ENCODE data around the gene CPTP. TPM values are rescaled to one million over a fixed set of nuclear protein-coding genes. Genes with fewer than 3 reads are reported as not detected.
"Not testable (repeated sequence)": the region's sequence is repeated elsewhere in the genome, so short reads cannot be mapped to it uniquely, and the experiment has no call there.

The CPTP gene
- total RNA-seq, 1 donor from 2014 or later = 99.2 TPM

DNA sequence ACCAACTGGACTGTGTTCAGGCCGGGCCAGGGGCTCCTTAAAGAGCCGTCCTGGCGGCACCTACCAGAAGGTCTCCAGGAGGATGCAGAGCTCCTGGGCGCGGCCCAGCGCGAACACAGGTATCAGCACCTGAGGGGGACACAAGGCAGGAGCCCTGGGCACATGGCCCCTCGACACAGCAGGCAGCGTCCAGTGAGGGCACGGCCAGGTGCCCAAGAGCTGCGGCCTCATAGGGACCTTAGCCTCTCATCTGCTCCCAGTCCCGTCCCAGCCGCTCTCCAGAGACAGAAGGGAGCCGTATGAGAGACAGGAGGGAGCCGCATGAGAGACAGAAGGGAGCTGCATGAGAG, 10.4 kb upstream of the CPTP start:
- TF ChIP-seq, protein P1, sequence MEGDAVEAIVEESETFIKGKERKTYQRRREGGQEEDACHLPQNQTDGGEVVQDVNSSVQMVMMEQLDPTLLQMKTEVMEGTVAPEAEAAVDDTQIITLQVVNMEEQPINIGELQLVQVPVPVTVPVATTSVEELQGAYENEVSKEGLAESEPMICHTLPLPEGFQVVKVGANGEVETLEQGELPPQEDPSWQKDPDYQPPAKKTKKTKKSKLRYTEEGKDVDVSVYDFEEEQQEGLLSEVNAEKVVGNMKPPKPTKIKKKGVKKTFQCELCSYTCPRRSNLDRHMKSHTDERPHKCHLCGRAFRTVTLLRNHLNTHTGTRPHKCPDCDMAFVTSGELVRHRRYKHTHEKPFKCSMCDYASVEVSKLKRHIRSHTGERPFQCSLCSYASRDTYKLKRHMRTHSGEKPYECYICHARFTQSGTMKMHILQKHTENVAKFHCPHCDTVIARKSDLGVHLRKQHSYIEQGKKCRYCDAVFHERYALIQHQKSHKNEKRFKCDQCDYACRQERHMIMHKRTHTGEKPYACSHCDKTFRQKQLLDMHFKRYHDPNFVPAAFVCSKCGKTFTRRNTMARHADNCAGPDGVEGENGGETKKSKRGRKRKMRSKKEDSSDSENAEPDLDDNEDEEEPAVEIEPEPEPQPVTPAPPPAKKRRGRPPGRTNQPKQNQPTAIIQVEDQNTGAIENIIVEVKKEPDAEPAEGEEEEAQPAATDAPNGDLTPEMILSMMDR (IDR thresholded peaks at IDR 0.05; ENCODE audit: borderline replicate concordance) = no peak
- intact Hi-C loops (cut with micrococcal nuclease) = no loop called here
- no peak overlapping the region for H3K4me3 ChIP-seq
- H3K27me3 ChIP-seq (ENCODE audit: low read depth) = no peaks in the 10 kb centered on the region
- no peaks in the 10 kb centered on the region for H3K9me3 ChIP-seq (replicated peaks)
- H3K27ac ChIP-seq (replicated peaks) = no peak overlapping the region
- H3K36me3 ChIP-seq = peaks cover 91% of the 10 kb centered on the region
- DNase-seq = no peak
- peaks cover 28% of the 10 kb centered on the region for H3K4me1 ChIP-seq

DNA sequence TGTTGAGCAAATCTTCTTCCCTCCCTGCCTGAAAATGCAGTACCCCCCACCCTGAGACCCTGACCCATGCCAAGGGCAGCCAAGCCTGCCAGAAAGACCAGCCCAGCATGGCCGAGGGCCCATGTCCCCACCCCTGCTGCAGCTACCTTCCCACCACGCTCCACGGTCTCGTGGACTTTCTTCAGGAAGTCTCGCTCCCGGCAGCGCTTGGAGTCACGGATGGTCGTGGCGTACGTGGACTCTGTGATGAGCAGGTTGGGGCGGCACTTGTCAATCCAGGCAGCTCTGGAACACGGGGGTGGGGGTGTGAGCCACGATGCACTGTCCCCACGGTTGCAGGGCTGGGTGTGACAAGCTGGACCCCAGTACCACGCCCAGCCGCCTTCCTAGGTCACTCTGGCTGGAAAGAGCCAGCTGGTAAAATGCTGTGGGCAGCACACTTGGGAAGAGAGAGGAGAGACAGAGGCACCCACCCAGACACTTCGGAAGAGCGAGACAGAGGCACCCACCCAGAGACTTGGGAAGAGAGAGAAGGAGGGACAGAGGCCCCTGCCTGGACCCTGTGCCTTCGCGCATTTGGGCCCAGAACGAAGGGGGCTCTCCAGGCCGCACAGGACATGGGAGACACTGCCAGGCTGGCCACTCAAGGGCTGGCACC, 9.8 kb upstream of the CPTP start:
- TF ChIP-seq, protein P1 (IDR thresholded peaks at IDR 0.05; ENCODE audit: borderline replicate concordance) = no peak
- Histone ChIP-seq H3K4me1 (peaks cover 28% of the 10 kb centered on the region), H3K27ac (replicated peaks) (no peak overlapping the region), H3K36me3 (peaks cover 95% of the 10 kb centered on the region), H3K9me3 (replicated peaks) (no peaks in the 10 kb centered on the region), H3K4me3 (no peak overlapping the region), H3K27me3 (ENCODE audit: low read depth) (no peaks in the 10 kb centered on the region)
- DNase-seq = no peak
- intact Hi-C loops (cut with micrococcal nuclease) = no loop called here

DNA sequence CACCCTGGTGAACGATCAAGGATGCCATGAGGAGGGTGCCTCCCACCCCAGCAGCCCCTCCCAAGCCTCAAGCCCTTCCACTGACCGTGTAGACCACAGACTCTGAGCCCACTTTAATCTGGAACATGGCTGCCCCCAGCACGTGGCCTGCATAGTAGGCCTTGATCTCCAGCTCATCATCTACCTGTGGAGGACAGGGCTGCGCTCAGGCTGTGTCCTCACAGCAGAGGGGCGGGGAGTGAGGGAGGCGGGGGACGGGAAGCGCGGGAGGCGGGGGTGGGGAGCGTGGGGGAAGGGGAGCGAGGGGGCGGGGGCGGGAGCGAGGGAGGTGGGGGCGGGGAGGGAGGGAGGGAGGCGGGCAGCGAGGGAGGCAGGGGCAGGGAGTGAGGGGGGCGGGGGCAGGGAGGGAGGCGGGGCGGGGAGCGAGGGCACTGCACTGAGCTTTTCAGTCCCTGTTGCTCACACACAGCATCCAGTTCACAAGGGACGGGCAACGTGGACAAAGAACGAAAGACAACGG, 9.1 kb upstream of the CPTP start:
- DNase-seq = no peak
- Histone ChIP-seq H3K27me3 (ENCODE audit: low read depth) (no peaks in the 10 kb centered on the region), H3K36me3 (peaks cover 95% of the 10 kb centered on the region), H3K9me3 (replicated peaks) (no peaks in the 10 kb centered on the region), H3K4me1 (peaks cover 32% of the 10 kb centered on the region), H3K4me3 (no peak overlapping the region), H3K27ac (replicated peaks) (no peak overlapping the region)
- intact Hi-C loops (cut with micrococcal nuclease) = no loop called here
- TF ChIP-seq, protein P1 (IDR thresholded peaks at IDR 0.05; ENCODE audit: borderline replicate concordance) = no peak

DNA sequence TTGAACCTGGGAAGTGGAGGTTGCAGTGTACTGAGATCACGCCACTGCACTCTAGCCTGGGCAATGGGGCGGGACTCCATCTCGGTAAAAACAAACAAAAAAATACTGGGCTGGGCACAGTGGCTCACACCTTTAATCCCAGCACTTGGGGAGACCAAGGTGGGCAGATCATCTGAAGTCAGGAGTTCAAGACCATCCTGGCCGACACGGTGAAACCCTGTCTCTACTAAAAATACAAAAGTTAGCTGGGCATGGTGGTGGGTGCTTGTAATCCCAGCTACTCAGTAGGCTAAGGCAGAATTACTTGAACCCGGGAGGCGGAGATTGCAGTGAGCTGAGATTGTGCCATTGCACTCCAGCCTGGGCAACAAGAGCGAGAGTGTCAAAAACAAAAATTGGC, 8.4 kb upstream of the CPTP start:
- H3K27ac ChIP-seq (replicated peaks); DNase-seq; H3K9me3 ChIP-seq (replicated peaks); H3K27me3 ChIP-seq (ENCODE audit: low read depth); H3K4me3 ChIP-seq; intact Hi-C loops (cut with micrococcal nuclease): not testable (repeated sequence)
- Histone ChIP-seq H3K4me1 (peaks cover 39% of the 10 kb centered on the region), H3K36me3 (peaks cover 93% of the 10 kb centered on the region)

DNA sequence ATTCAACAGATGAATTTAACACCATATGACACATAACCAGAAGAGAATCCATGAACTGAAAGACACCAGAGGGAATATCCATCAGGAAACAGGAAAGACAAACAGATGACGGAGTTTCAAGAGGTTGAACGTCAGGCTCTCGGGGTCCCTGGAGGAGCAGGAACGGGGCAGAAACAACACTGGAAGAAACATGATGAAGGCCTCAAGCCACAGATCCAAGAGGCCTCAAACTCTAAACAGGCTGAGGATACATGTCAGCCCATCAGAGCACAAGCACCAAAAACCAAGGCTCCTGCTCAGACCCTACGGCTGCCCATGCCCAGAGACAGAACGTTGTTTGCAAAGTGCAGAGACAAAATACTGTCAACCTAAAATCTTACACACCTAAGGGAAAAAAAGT, 7.2 kb upstream of the CPTP start:
- DNase-seq = no peak
- no peak overlapping the region for H3K4me3 ChIP-seq
- H3K9me3 ChIP-seq (replicated peaks) = no peaks in the 10 kb centered on the region
- no peaks in the 10 kb centered on the region for H3K27me3 ChIP-seq (ENCODE audit: low read depth)
- intact Hi-C loops (cut with micrococcal nuclease) = no loop called here
- H3K36me3 ChIP-seq = peaks cover 81% of the 10 kb centered on the region
- H3K4me1 ChIP-seq = peaks cover 50% of the 10 kb centered on the region
- TF ChIP-seq, protein P1 (IDR thresholded peaks at IDR 0.05; ENCODE audit: borderline replicate concordance) = no peak
- H3K27ac ChIP-seq (replicated peaks) = peak overlapping the region; percentile 81

DNA sequence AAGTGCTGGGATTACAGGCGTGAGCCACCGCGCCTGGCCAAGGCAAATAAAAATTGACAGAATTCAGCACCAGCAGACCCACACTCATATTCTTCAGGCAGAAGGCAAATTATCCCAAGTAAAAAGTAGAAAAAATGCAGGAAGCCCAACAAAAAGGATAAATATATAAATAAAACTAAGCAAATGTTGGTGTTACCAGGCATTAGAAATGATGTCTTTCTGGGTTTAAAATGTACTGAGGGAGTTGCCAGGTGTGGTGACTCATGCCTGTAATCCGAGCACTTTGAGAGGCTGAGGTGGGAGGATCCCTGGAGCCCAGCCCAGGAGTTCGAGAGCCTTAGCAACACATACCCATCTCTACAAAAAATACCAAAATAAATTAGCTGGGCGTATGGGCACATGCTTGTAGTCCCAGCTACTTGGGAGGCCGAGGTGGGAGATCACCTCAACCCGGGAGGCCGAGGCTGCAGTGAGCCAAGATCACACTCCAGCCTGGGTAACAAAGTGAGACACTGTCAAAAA, 6.4 kb upstream of the CPTP start:
- Histone ChIP-seq H3K4me3 (no peak overlapping the region), H3K4me1 (peaks cover 56% of the 10 kb centered on the region), H3K27ac (replicated peaks) (peak overlapping the region; percentile 81), H3K27me3 (ENCODE audit: low read depth) (no peaks in the 10 kb centered on the region), H3K9me3 (replicated peaks) (no peaks in the 10 kb centered on the region), H3K36me3 (peaks cover 73% of the 10 kb centered on the region)
- DNase-seq = peak; percentile 85
- TF ChIP-seq, protein P1 (IDR thresholded peaks at IDR 0.05; ENCODE audit: borderline replicate concordance) = no peak
- intact Hi-C loops (cut with micrococcal nuclease) = no loop called here

Data from left ventricle myocardium inferior (tissue), 1 donor.